IMR-90 (cell line): ENCODE measurements around the gene GSTO1. TPM values are rescaled to one million over a fixed set of nuclear protein-coding genes. Genes with fewer than 3 reads are reported as not detected.

Experiments
- ATAC-seq: fragments of 200-7000 bp; cut with Tn5 transposase; 2 replicates; pipeline ENCODE4 v1.9.1; 2020; ENCODE audit warnings: low read depth, mild to moderate bottlenecking, moderate library complexity
- BruUV-seq: library from RNA; stranded (reverse); fragments of 400-500 nt; replicated peaks from 2 replicates; lab custom pipeline; 2021; lab: Mats Ljungman, UMichigan
- CTCF ChIA-PET: fragments of 300-600 bp; formaldehyde crosslinking; extraction: SDS; loops from one replicate; lab custom pipeline; 2021; ENCODE audit warnings: antibody characterized with exemption; lab: Yijun Ruan, JAX
- POLR2A ChIA-PET: fragments of 300-600 bp; sonication (Branson Sonifier 250); formaldehyde crosslinking; loops from one replicate; lab custom pipeline; 2022; ENCODE audit warnings: antibody characterized with exemption; ENCODE audit not compliant: unreplicated experiment; lab: Charles Lee
- DNase-seq: peaks from one replicate; pipeline ENCODE4 v3.0.0; 2013
- H2AFZ ChIP-seq: replicated peaks from 2 replicates; pipeline ENCODE3; 2013; ENCODE audit warnings: low read length, mild to moderate bottlenecking; ENCODE audit not compliant: poor library complexity
- H2AK5ac ChIP-seq: 2 replicates; pipeline ENCODE4 v1.6.1; 2013; ENCODE audit warnings: low read depth, low read length, inconsistent platforms
- H2AK9ac ChIP-seq: replicated peaks from 2 replicates; pipeline ENCODE3; 2013; ENCODE audit warnings: mild to moderate bottlenecking, low read depth, low read length, moderate library complexity; ENCODE audit not compliant: poor library complexity
- H2BK120ac ChIP-seq: 2 replicates; pipeline ENCODE4 v1.6.1; 2013; ENCODE audit warnings: low read depth, low read length, inconsistent platforms
- H2BK15ac ChIP-seq: 3 replicates; pipeline ENCODE4 v1.6.1; 2013; ENCODE audit warnings: low read depth, low read length, inconsistent platforms
- H2BK20ac ChIP-seq: 2 replicates; pipeline ENCODE4 v1.6.1; 2013; ENCODE audit warnings: low read depth, mild to moderate bottlenecking, inconsistent platforms, low read length, moderate library complexity
- H2BK5ac ChIP-seq: 2 replicates; pipeline ENCODE4 v1.6.1; 2013; ENCODE audit warnings: mild to moderate bottlenecking, low read depth, low read length, inconsistent platforms; ENCODE audit not compliant: poor library complexity, severe bottlenecking
- H3K14ac ChIP-seq: replicated peaks from 2 replicates; pipeline ENCODE4 v1.6.1; 2013; ENCODE audit warnings: low read depth, low read length, inconsistent platforms
- H3K18ac ChIP-seq: 2 replicates; pipeline ENCODE4 v1.6.1; 2013; ENCODE audit warnings: low read depth, low read length, control low read depth
- H3K23ac ChIP-seq: 2 replicates; pipeline ENCODE4 v1.6.1; 2013; ENCODE audit warnings: low read depth, low read length, inconsistent platforms
- H3K27ac ChIP-seq: 2 replicates; pipeline ENCODE4 v1.5.1; 2013; ENCODE audit warnings: mild to moderate bottlenecking, control low read depth, low read length; ENCODE audit not compliant: insufficient read depth
- H3K27me3 ChIP-seq: 2 replicates; pipeline ENCODE4 v1.6.1; 2013; ENCODE audit warnings: low read length; ENCODE audit not compliant: control insufficient read depth, insufficient read depth
- H3K36me3 ChIP-seq: 2 replicates; pipeline ENCODE4 v1.6.1; 2013; ENCODE audit warnings: low read length, mixed read lengths; ENCODE audit not compliant: control insufficient read depth, insufficient read depth
- H3K4ac ChIP-seq: 2 replicates; pipeline ENCODE4 v1.6.1; 2013; ENCODE audit warnings: low read depth, low read length, inconsistent platforms
- H3K4me1 ChIP-seq: 2 replicates; pipeline ENCODE4 v1.6.1; 2013; ENCODE audit warnings: low read length, mixed read lengths; ENCODE audit not compliant: control insufficient read depth, insufficient read depth
- H3K4me2 ChIP-seq: 2 replicates; pipeline ENCODE4 v1.6.1; 2013; ENCODE audit warnings: low read depth, mild to moderate bottlenecking, control low read depth, low read length, moderate library complexity
- H3K4me3 ChIP-seq: 2 replicates; pipeline ENCODE4 v1.5.1; 2013; ENCODE audit warnings: low read depth, mild to moderate bottlenecking, control low read depth, low read length, moderate library complexity; ENCODE audit not compliant: insufficient read depth
- H3K56ac ChIP-seq: 2 replicates; pipeline ENCODE4 v1.6.1; 2013; ENCODE audit warnings: low read length, inconsistent platforms; ENCODE audit not compliant: insufficient read depth; ENCODE audit errors: extremely low read depth
- H3K79me1 ChIP-seq, 2 experiments: 2 replicates each; pipeline ENCODE4 v1.6.1; 2013; ENCODE audit warnings: low read length in 2 of 2, inconsistent platforms in 1 of 2, low read depth in 1 of 2
- H3K9ac ChIP-seq: 2 replicates; pipeline ENCODE4 v1.6.1; 2013; ENCODE audit warnings: low read depth, low read length, control low read depth
- H3K9me1 ChIP-seq: 2 replicates; pipeline ENCODE4 v1.6.1; 2013; ENCODE audit warnings: low read length, inconsistent platforms; ENCODE audit not compliant: insufficient read depth
- H3K9me3 ChIP-seq: 2 replicates; pipeline ENCODE4 v1.6.1; 2013; ENCODE audit warnings: low read length; ENCODE audit not compliant: control insufficient read depth, insufficient read depth
- H4K20me1 ChIP-seq: 2 replicates; pipeline ENCODE4 v1.6.1; 2013; ENCODE audit warnings: low read length, inconsistent platforms; ENCODE audit not compliant: insufficient read depth
- H4K5ac ChIP-seq: 2 replicates; pipeline ENCODE4 v1.6.1; 2013; ENCODE audit warnings: mild to moderate bottlenecking, low read depth, low read length, control low read depth
- H4K8ac ChIP-seq, 2 experiments: 2 replicates each; pipeline ENCODE4 v1.6.1; 2013; ENCODE audit warnings: low read depth in 2 of 2, low read length in 2 of 2, control low read depth in 1 of 2, inconsistent platforms in 1 of 2
- H4K91ac ChIP-seq: 2 replicates; pipeline ENCODE4 v1.6.1; 2013; ENCODE audit warnings: low read depth, low read length, inconsistent platforms; ENCODE audit not compliant: insufficient read depth
- BHLHE40 ChIP-seq: fragments of 150-350 bp; IDR thresholded peaks from 2 replicates; pipeline ENCODE4 v1.6.1; 2016; ENCODE audit warnings: mild to moderate bottlenecking, low read depth, low read length
- CEBPB ChIP-seq: IDR thresholded peaks from 2 replicates; pipeline ENCODE4 v1.6.1; 2012; ENCODE audit warnings: low read depth, low read length, improper control_type of control experiment
- ELK1 ChIP-seq: fragments of 150-350 bp; IDR thresholded peaks from 2 replicates; pipeline ENCODE4 v1.6.1; 2016; ENCODE audit warnings: low read depth, mild to moderate bottlenecking, low read length, moderate library complexity, borderline replicate concordance
- MAFK ChIP-seq: IDR thresholded peaks from 2 replicates; pipeline ENCODE4 v1.6.1; 2012; ENCODE audit warnings: low read depth, low read length, improper control_type of control experiment
- NFE2L2 ChIP-seq: fragments of 150-350 bp; IDR thresholded peaks from 2 replicates; pipeline ENCODE4 v1.6.1; 2016; ENCODE audit warnings: low read depth, mild to moderate bottlenecking, low read length
- POLR2A ChIP-seq: IDR thresholded peaks from 2 replicates; pipeline ENCODE4 v1.6.1; 2012; ENCODE audit warnings: mild to moderate bottlenecking, low read depth, low read length
- RAD21 ChIP-seq: IDR thresholded peaks from 2 replicates; pipeline ENCODE4 v1.6.1; 2012; ENCODE audit warnings: low read length, improper control_type of control experiment
- RCOR1 ChIP-seq: IDR thresholded peaks from 2 replicates; pipeline ENCODE4 v1.6.1; 2012; ENCODE audit warnings: mild to moderate bottlenecking, low read length, improper control_type of control experiment; ENCODE audit not compliant: insufficient replicate concordance
- RFX5 ChIP-seq: IDR thresholded peaks from 2 replicates; pipeline ENCODE4 v1.8.0; 2012; ENCODE audit warnings: low read depth, mild to moderate bottlenecking, low read length, moderate library complexity
- SMC3 ChIP-seq: fragments of 150-350 bp; IDR thresholded peaks from 2 replicates; pipeline ENCODE4 v1.6.1; 2016; ENCODE audit warnings: low read depth, mild to moderate bottlenecking, antibody characterized with exemption, low read length, moderate library complexity
- WGBS, 2 experiments: methylation state at CpG; one replicate each; pipeline versions ENCODE4 v1.1.5 to v1.1.7; 2013; ENCODE audit warnings: missing lambda C conversion rate in 2 of 2; ENCODE audit not compliant: insufficient read length in 1 of 2; ENCODE audit errors: extremely low coverage in 2 of 2; 5-methylcytosine and 5-hydroxymethylcytosine counted together
- dilution Hi-C: fragments of 300-500 bp; cut with HindIII; formaldehyde crosslinking; loops from one replicate; pipeline ENCODE4 v1.14.3; 2018; ENCODE audit warnings: low sequenced_read_pairs; ENCODE audit not compliant: unreplicated experiment
- in situ Hi-C: fragments of 300-500 bp; cut with MboI; formaldehyde crosslinking; loops from 3 replicates; pipeline ENCODE4 v1.14.3; 2019; ENCODE audit warnings: low sequenced_read_pairs, inconsistent platforms, mixed read lengths
- intact Hi-C: fragments of 100-400 bp; cut with micrococcal nuclease; formaldehyde crosslinking; loops from 2 replicates; pipeline ENCODE4 v1.10.0; 2022
- polyA plus RNA-seq, 3 experiments: library from polyadenylated mRNA; depleted of rRNA; stranded (reverse); fragments of >200 nt; gene quantifications; 2 replicates each; pipeline ENCODE4 v1.2.3, GENCODE V29; 2012; ENCODE audit warnings: low replicate concordance in 1 of 3
- total RNA-seq: library from RNA; depleted of rRNA; stranded (reverse); fragments of >200 nt; gene quantifications from 2 replicates; pipeline ENCODE4 v1.2.3, GENCODE V29; 2012

Gene GSTO1
- total and polyA plus RNA-seq, 2 of the 4 experiments (the other 2 are of a cell fraction): 186 to 258 TPM

GRCh38 chr10:104315486-104315921, 60.8 kb downstream of the GSTO1 start:
- WGBS, 2 experiments: 98% methylated on average over 22 of the region's 22 CpGs; no CpG with 5 or more reads in 1 of the 2 experiments
- in situ Hi-C loops: no loop called here
- Histone ChIP-seq H3K23ac (no peak overlapping the region), H3K4me3 (no peak overlapping the region), H2BK15ac (no peak overlapping the region), H3K9me3 (no peaks in the 10 kb centered on the region), H2AK9ac (no peak overlapping the region), H2BK120ac (no peak overlapping the region), H3K79me1 (peaks cover 26 to 97% of the 10 kb centered on the region in 2 experiments), H2BK5ac (no peak overlapping the region), H2BK20ac (no peak overlapping the region), H3K4me1 (peaks cover 38% of the 10 kb centered on the region), H3K27me3 (no peaks in the 10 kb centered on the region), H3K9ac (no peak overlapping the region), H4K20me1 (peaks cover 86% of the 10 kb centered on the region), H3K9me1 (peaks cover 53% of the 10 kb centered on the region), H4K91ac (no peak overlapping the region), H3K56ac (no peak overlapping the region), H2AK5ac (no peak overlapping the region), H3K27ac (no peak overlapping the region), H3K14ac (no peak overlapping the region), H3K4ac (no peak overlapping the region), H3K18ac (no peak overlapping the region), H4K8ac (no peak overlapping the region), H3K4me2 (no peak overlapping the region), H3K36me3 (peaks cover 45% of the 10 kb centered on the region), H4K5ac (no peak overlapping the region), H2AFZ (no peak overlapping the region)
- ChIA-PET CTCF (no interaction called here), POLR2A (interaction anchor here (0.6 kb wide), 1 partner anchor 15 kb away, joined by 3 read pairs; no protein-coding TSS in a partner anchor)
- intact Hi-C loops: no loop called here
- ATAC-seq: no peak
- BruUV-seq: no TSS peak
- dilution Hi-C loops: no loop called here
- TF ChIP-seq RCOR1 (no peak), CEBPB (no peak), SMC3 (no peak), POLR2A (no peak), ELK1 (no peak), BHLHE40 (no peak), RFX5 (no peak), RAD21 (no peak), MAFK (no peak), NFE2L2 (no peak)
- no peak for DNase-seq
